BLaER1 (cell line): Measurements from ENCODE around the gene SYNJ2.

Experiments
- H3K27ac ChIP-seq: shearing (Covaris generic); formaldehyde crosslinking; 2 replicates; pipeline ENCODE4 v1.8.1; 2022
- H3K27me3 ChIP-seq: shearing (Covaris generic); formaldehyde crosslinking; 2 replicates; pipeline ENCODE4 v1.8.1; 2022
- H3K36me3 ChIP-seq: shearing (Covaris generic); formaldehyde crosslinking; 2 replicates; pipeline ENCODE4 v1.8.1; 2022
- H3K4me1 ChIP-seq: shearing (Covaris generic); formaldehyde crosslinking; 2 replicates; pipeline ENCODE4 v1.8.1; 2022
- H3K4me2 ChIP-seq: shearing (Covaris generic); formaldehyde crosslinking; 2 replicates; pipeline ENCODE4 v1.8.1; 2022
- H3K4me3 ChIP-seq: shearing (Covaris generic); formaldehyde crosslinking; 2 replicates; pipeline ENCODE4 v1.8.1; 2022
- H3K9ac ChIP-seq: shearing (Covaris generic); formaldehyde crosslinking; 2 replicates; pipeline ENCODE4 v1.8.1; 2022
- H3K9me3 ChIP-seq: shearing (Covaris generic); formaldehyde crosslinking; 2 replicates; pipeline ENCODE4 v1.8.1; 2022
- H4K20me1 ChIP-seq: shearing (Covaris generic); formaldehyde crosslinking; 2 replicates; pipeline ENCODE4 v1.8.1; 2022
- Cebpa-rat ChIP-seq: shearing (Covaris generic); IDR thresholded peaks from 2 replicates; pipeline ENCODE4 v1.8.1; 2022

Gene SYNJ2

GRCh38 chr6:158070513-158070912, 88.8 kb downstream of the SYNJ2 start:
- Histone ChIP-seq H4K20me1 (no peaks in the 10 kb centered on the region), H3K4me2 (no peak overlapping the region), H3K36me3 (0 out of 2 replicates have a peak, but pooled peaks cover 12% of the 10 kb centered on the region), H3K4me3 (no peak overlapping the region), H3K9ac (no peak overlapping the region), H3K9me3 (no peaks in the 10 kb centered on the region), H3K4me1 (peaks cover 14% of the 10 kb centered on the region), H3K27me3 (no peaks in the 10 kb centered on the region), H3K27ac (no peak overlapping the region)
- no peak for TF ChIP-seq Cebpa-rat

GRCh38 chr6:158071121-158072082, 89.7 kb downstream of the SYNJ2 start:
- Histone ChIP-seq H4K20me1 (no peaks in the 10 kb centered on the region), H3K27ac (no peak overlapping the region), H3K4me3 (no peak overlapping the region), H3K27me3 (no peaks in the 10 kb centered on the region), H3K4me2 (peak overlapping the region; percentile 56), H3K9me3 (no peaks in the 10 kb centered on the region), H3K4me1 (peaks cover 14% of the 10 kb centered on the region), H3K9ac (no peak overlapping the region), H3K36me3 (0 out of 2 replicates have a peak, but pooled peaks cover 12% of the 10 kb centered on the region)
- TF ChIP-seq Cebpa-rat, result no peak

DNA sequence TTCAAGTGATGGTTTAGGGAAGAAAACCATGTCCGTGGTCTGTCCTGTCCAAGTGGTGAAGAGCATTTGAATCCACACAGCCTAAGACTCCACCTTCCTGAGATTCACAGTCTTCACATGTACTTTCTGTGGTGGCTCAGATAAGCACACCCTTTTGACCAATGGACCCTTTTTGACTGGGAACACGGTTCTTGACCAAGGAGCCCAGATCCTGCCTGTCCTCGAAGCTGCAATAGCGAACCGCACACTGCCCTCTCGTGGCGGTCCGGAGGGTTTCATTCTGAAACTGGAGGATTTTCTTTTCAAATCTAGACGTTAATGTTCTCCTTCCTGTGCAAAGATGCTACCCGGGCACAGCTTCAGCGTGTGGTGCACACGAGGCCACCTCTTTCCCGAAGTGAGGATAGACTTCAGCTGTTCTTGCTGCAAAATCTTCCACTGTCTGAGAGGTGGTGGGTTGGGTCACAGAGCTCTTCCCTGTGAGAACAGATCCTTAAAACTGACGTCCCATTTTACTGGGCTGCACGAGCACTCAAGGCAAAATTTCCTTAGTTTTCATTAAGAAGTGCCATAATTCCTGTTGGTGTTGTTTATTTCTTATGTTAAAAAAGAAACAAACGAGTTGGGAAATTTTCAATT, 90.5 kb downstream of the SYNJ2 start:
- Histone ChIP-seq H3K4me2 (peak overlapping the region; percentile 56), H3K36me3 (0 out of 2 replicates have a peak, but pooled peaks cover 16% of the 10 kb centered on the region), H4K20me1 (no peaks in the 10 kb centered on the region)

GRCh38 chr6:158073776-158074175, 92.1 kb downstream of the SYNJ2 start:
- Histone ChIP-seq H3K4me3 (no peak overlapping the region), H3K9me3 (no peaks in the 10 kb centered on the region), H3K27me3 (no peaks in the 10 kb centered on the region), H4K20me1 (no peaks in the 10 kb centered on the region), H3K27ac (no peak overlapping the region), H3K4me2 (no peak overlapping the region), H3K4me1 (peaks cover 14% of the 10 kb centered on the region), H3K9ac (no peak overlapping the region), H3K36me3 (peaks cover 19% of the 10 kb centered on the region; the same call in 1 of the 2 replicates)
- TF ChIP-seq Cebpa-rat, result no peak

More for the DNA sequence above, 90.5 kb downstream of the SYNJ2 start:
- no peak for TF ChIP-seq Cebpa-rat
- Histone ChIP-seq H3K27ac (no peak overlapping the region), H3K4me3 (no peak overlapping the region), H3K9me3 (no peaks in the 10 kb centered on the region), H3K27me3 (no peaks in the 10 kb centered on the region), H3K9ac (no peak overlapping the region), H3K4me1 (peaks cover 14% of the 10 kb centered on the region)

GRCh38 chr6:158076548-158076947, 94.9 kb downstream of the SYNJ2 start:
- H3K36me3 ChIP-seq, result peaks cover 19% of the 10 kb centered on the region
- TF ChIP-seq Cebpa-rat, result no peak

GRCh38 chr6:158077676-158078075, 96.0 kb downstream of the SYNJ2 start:
- Histone ChIP-seq H3K27ac (no peak overlapping the region), H3K9ac (no peak overlapping the region), H4K20me1 (no peaks in the 10 kb centered on the region), H3K27me3 (no peaks in the 10 kb centered on the region), H3K36me3 (peaks cover 22% of the 10 kb centered on the region), H3K4me2 (no peak overlapping the region), H3K4me1 (peaks cover 7% of the 10 kb centered on the region; the same call in 1 of the 2 replicates), H3K9me3 (no peaks in the 10 kb centered on the region), H3K4me3 (no peak overlapping the region)
- TF ChIP-seq Cebpa-rat, result no peak

More at GRCh38 chr6:158076548-158076947, 94.9 kb downstream of the SYNJ2 start:
- Histone ChIP-seq H3K27me3 (no peaks in the 10 kb centered on the region), H3K9ac (no peak overlapping the region), H3K4me2 (no peak overlapping the region), H3K4me1 (peaks cover 17% of the 10 kb centered on the region), H3K27ac (no peak overlapping the region), H3K9me3 (no peaks in the 10 kb centered on the region), H4K20me1 (no peaks in the 10 kb centered on the region), H3K4me3 (no peak overlapping the region)

- Histone ChIP-seq H3K9ac (no peak overlapping the region), H3K27me3 (no peaks in the 10 kb centered on the region), H3K36me3 (peaks cover 24% of the 10 kb centered on the region), H3K27ac (no peak overlapping the region), H4K20me1 (no peaks in the 10 kb centered on the region), H3K4me3 (no peak overlapping the region), H3K4me2 (no peak overlapping the region), H3K4me1 (peaks cover 7% of the 10 kb centered on the region; the same call in 1 of the 2 replicates), H3K9me3 (no peaks in the 10 kb centered on the region)
- no peak for TF ChIP-seq Cebpa-rat
These were observed 96.7 kb downstream of the SYNJ2 start for GRCh38 chr6:158078320-158078719.

DNA sequence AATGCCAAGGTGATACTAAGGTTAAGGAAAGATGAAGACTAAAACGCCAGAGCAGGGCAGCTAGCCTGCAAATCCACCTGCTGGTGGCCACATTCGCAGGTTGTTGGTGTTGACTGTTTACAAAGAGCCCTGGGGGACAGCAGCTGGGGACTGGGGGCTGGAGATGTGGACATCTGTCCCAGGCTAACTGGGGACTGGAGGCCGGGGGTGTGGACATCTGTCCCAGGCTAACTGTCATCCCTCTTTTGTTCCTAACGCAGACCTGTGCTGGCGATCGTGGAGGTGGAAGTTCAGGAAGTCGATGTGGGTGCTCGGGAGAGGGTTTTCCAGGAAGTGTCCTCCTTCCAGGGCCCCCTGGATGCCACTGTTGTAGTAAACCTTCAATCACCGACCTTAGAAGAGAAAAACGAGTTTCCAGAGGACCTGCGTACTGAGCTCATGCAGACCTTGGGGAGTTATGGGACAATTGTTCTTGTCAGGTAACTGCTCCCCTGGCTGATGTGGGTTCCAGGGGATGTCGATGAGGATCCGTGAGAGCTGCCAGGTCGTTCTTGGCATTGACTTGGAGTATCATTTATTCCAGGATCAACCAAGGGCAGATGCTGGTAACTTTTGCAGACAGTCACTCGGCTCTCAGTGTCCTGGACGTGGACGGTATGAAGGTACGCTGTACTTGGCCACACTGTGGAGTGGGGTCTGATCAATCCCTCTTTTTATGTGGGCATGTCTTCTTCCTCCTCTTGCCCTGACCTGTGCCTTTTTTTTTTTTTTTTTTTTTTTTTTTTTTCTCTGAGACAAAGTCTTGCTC, 99.4 kb downstream of the SYNJ2 start:
- peaks cover 32% of the 10 kb centered on the region for H3K4me1 ChIP-seq
- H3K27ac ChIP-seq, result 0 out of 2 replicates have a peak overlapping the region, but pooled peaks have one; percentile 51
- peaks cover 35% of the 10 kb centered on the region for H3K36me3 ChIP-seq
- H3K4me3 ChIP-seq, result no peak overlapping the region
- H3K27me3 ChIP-seq, result no peaks in the 10 kb centered on the region
- H4K20me1 ChIP-seq, result no peaks in the 10 kb centered on the region
- no peaks in the 10 kb centered on the region for H3K9me3 ChIP-seq
- TF ChIP-seq Cebpa-rat, result no peak
- H3K9ac ChIP-seq, result no peak overlapping the region
- H3K4me2 ChIP-seq, result no peak overlapping the region

- no peak overlapping the region for H3K9ac ChIP-seq
- H3K4me2 ChIP-seq, result no peak overlapping the region
- no peak overlapping the region for H3K4me3 ChIP-seq
- no peak overlapping the region for H3K27ac ChIP-seq
- no peaks in the 10 kb centered on the region for H4K20me1 ChIP-seq
- peaks cover 33% of the 10 kb centered on the region for H3K36me3 ChIP-seq
- no peaks in the 10 kb centered on the region for H3K27me3 ChIP-seq
- TF ChIP-seq Cebpa-rat, result no peak
- H3K9me3 ChIP-seq, result no peaks in the 10 kb centered on the region
- H3K4me1 ChIP-seq, result peaks cover 34% of the 10 kb centered on the region
These were observed 99.9 kb downstream of the SYNJ2 start for GRCh38 chr6:158081657-158081935.
